Measurements from ENCODE around the gene TP73. TPM values are rescaled to one million over a fixed set of nuclear protein-coding genes. Genes with fewer than 3 reads are reported as not detected.

The TP73 gene
- total RNA-seq, 3 donors from 2014 or later = 0.12 to 0.63 (median 0.51) TPM

- TF ChIP-seq CTCF (IDR thresholded peaks at IDR 0.05) = no peak
- intact Hi-C loops (cut with DNase I, micrococcal nuclease) = no loop called here
- Histone ChIP-seq H3K4me3 (no peak overlapping the region), H3K4me1 (ENCODE audit: low read depth) (peaks cover 7% of the 10 kb centered on the region), H3K9me3 (no peaks in the 10 kb centered on the region), H3K36me3 (ENCODE audit: low read depth) (no peaks in the 10 kb centered on the region)
- DNase-seq (no peak), ATAC-seq (no peak)
Observed at GRCh38 chr1:3745071-3745470, 92.8 kb downstream of the TP73 start.

GRCh38 chr1:3745590-3746381, 93.5 kb downstream of the TP73 start:
- DNase-seq = peak in 1 of 3 donors; percentile 44

GRCh38 chr1:3746389-3746829, 94.1 kb downstream of the TP73 start:
- Histone ChIP-seq H3K4me3 (no peak overlapping the region), H3K36me3 (ENCODE audit: low read depth) (no peaks in the 10 kb centered on the region), H3K9me3 (no peaks in the 10 kb centered on the region), H3K4me1 (ENCODE audit: low read depth) (peaks cover 7% of the 10 kb centered on the region)
- peak in 1 of 3 donors; percentile 50 for DNase-seq
- ATAC-seq = no peak
- intact Hi-C loops (cut with DNase I, micrococcal nuclease) = no loop called here
- TF ChIP-seq CTCF (IDR thresholded peaks at IDR 0.05) = no peak

More at GRCh38 chr1:3745590-3746381, 93.5 kb downstream of the TP73 start:
- ATAC-seq = no peak
- H3K9me3 ChIP-seq = no peaks in the 10 kb centered on the region
- peaks cover 7% of the 10 kb centered on the region for H3K4me1 ChIP-seq (ENCODE audit: low read depth)
- intact Hi-C loops (cut with DNase I, micrococcal nuclease) = no loop called here
- no peak for TF ChIP-seq CTCF (IDR thresholded peaks at IDR 0.05)
- no peak overlapping the region for H3K4me3 ChIP-seq
- no peaks in the 10 kb centered on the region for H3K36me3 ChIP-seq (ENCODE audit: low read depth)

- no peaks in the 10 kb centered on the region for H3K36me3 ChIP-seq (ENCODE audit: low read depth)
- peaks cover 7% of the 10 kb centered on the region for H3K4me1 ChIP-seq (ENCODE audit: low read depth)
- intact Hi-C loops (cut with DNase I, micrococcal nuclease) = no loop called here
- TF ChIP-seq CTCF (IDR thresholded peaks at IDR 0.05) = no peak
- ATAC-seq (peak; percentile 95), DNase-seq (peak; percentile 89 to 92 (median 91))
- peak overlapping the region; percentile 30 for H3K4me3 ChIP-seq
- no peaks in the 10 kb centered on the region for H3K9me3 ChIP-seq
Observed at GRCh38 chr1:3746830-3747521, 94.7 kb downstream of the TP73 start.

- intact Hi-C loops (cut with DNase I, micrococcal nuclease) = no loop called here
- TF ChIP-seq CTCF (IDR thresholded peaks at IDR 0.05) = no peak
Observed at GRCh38 chr1:3747522-3747848, 95.2 kb downstream of the TP73 start.

More at GRCh38 chr1:3747522-3747848, 95.2 kb downstream of the TP73 start:
- Histone ChIP-seq H3K4me1 (ENCODE audit: low read depth) (peaks cover 7% of the 10 kb centered on the region), H3K9me3 (no peaks in the 10 kb centered on the region), H3K36me3 (ENCODE audit: low read depth) (no peaks in the 10 kb centered on the region), H3K4me3 (peak overlapping the region; percentile 30)
- DNase-seq (no peak), ATAC-seq (no peak)
